ENCODE measurements around the gene PLEKHA8. TPM values are rescaled to one million over a fixed set of nuclear protein-coding genes. Genes with fewer than 3 reads are reported as not detected.
A peak's percentile ranks its signal among the peaks of the same experiment; 100 is the strongest.
"Not testable (repeated sequence)": the region's sequence is repeated elsewhere in the genome, so short reads cannot be mapped to it uniquely, and the experiment has no call there.

The PLEKHA8 gene
- polyA plus RNA-seq, 1 donor: 21.2 TPM

- DNase-seq: peak; percentile 51
Observed at GRCh38 chr7:30062587-30062986, 34.4 kb downstream of the PLEKHA8 start.

GRCh38 chr7:30065746-30066145 is 37.5 kb downstream of the PLEKHA8 start:
- DNase-seq: no peak

- no peak for DNase-seq
Observed at GRCh38 chr7:30066687-30067086, 38.5 kb downstream of the PLEKHA8 start.

GRCh38 chr7:30068117-30068516 is 39.9 kb downstream of the PLEKHA8 start:
- no peak for DNase-seq

- DNase-seq: no peak
Observed at GRCh38 chr7:30069096-30069867, 41.1 kb downstream of the PLEKHA8 start.

DNA sequence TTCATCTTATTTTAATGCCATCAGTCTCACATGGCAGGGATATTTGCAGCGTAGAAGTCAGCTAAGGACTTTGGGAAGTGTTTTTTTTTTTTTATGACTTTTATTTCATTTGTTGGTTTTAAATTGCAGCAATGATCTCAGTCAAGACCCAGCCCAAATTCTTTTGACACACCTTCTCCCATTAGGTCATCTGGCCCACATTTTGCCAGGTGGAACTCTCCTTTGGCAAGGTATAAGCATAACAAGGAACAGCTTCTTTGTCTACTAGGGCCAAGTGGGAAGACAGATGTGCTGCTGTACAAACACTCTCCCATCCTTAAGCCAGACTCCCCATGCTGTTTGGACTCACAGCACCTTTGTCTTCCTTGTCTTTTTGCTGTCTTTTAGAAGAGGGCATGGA is 41.8 kb downstream of the PLEKHA8 start:
- DNase-seq: no peak

DNA sequence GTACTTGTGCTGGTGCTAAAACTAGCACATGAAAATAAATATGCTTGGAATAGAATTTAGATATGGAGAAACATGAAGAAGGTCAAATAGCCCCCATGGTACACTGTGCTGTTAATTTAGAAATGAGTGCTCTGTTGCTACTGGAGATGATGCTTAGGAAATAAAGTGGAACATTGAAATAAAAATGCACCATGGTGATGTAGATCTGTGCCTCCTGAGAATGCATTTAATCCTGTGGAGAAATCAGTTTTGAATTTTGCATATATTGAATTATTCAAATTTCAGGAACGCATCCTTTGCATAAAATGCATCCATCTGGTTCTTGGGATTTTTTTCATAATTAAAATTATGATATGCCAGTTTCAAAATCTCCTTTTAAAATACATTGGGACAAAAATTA is 44.5 kb downstream of the PLEKHA8 start:
- DNase-seq: no peak

GRCh38 chr7:30074422-30075030 is 46.3 kb downstream of the PLEKHA8 start:
- peak; percentile 21 for DNase-seq

- no peak for DNase-seq
Observed at GRCh38 chr7:30076411-30076810, 48.2 kb downstream of the PLEKHA8 start.

- no peak for DNase-seq
Observed at GRCh38 chr7:30078280-30078679, 50.1 kb downstream of the PLEKHA8 start.

- DNase-seq: no peak
Observed at GRCh38 chr7:30079880-30080279, 51.7 kb downstream of the PLEKHA8 start.

DNA sequence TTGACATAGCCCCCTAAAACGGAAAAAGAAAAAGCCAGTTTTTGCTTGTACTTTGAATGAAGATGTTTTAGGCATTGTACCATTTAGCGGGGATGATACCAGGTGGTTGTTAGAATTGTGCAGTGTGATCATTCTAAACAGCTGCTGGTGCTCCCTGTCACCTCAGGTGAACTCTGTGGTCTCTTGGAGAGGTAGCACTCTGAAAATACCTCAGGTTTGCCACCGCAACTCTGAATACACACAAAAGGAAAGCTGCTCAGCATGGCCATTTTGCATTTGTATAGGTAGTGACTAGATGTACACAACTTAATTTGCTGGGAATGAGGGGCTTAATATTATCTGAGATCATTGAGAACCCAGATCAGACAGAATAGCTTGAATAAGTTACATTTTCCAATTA is 52.6 kb downstream of the PLEKHA8 start:
- no peak for DNase-seq

- no peak for DNase-seq
Observed at GRCh38 chr7:30082686-30083085, 54.5 kb downstream of the PLEKHA8 start.

DNA sequence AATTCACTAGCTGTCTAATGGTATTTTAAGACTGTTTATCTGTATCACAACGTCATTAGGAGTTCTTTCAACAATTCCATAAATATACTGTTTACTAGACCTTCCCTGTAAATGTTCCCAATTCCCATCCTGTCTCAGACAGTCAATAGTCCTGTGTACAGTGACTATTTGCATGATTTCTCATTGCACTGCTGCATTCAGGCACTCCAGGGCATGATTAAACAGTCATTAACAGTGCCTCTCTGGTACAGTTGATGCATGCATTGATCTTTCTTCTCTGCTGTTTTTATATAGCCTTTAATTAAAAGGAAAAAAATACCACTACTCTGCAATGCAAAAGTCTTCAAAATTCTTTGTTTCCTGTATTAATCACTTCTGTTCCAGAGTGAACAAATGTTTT is 55.1 kb downstream of the PLEKHA8 start:
- DNase-seq: no peak

DNA sequence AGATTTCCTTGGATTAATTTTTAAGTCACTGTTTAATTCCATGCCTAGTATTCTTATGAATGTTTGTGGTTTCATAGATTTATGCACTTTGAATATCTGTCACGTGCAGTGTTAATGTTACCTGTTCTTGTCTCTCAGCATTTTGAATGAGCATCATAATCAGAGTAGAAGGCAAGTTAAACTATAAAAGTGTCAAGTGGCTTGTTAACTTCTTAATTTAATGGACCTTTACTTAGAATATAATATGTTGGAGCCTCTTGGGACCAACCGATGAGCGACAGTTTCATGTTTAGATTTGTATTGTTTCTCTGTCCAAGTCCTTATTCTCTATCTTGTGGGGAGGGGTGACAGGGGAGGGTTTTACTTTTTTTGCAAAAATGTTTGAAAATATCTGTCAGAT is 56.0 kb downstream of the PLEKHA8 start:
- DNase-seq: peak; percentile 25

DNA sequence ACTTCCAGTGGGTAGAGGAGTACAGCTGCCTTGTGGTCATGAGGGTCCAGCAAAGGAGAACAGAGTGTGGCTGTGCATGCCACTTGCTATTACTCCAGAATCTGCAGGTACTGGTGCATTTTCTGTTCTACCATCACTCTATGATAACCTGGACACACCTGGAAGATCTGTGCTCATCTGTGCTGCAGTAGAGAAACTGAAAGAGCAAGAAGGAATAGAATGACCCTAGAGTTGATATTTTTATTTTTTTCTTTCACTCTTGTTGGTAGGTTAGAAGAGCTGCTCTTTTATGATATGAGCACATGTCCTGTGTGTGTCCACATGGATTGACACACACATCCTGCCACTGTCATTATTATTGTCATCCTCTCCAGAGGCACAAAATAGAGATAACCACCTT is 58.3 kb downstream of the PLEKHA8 start:
- no peak for DNase-seq

- no peak for DNase-seq
Observed at GRCh38 chr7:30087371-30087770, 59.2 kb downstream of the PLEKHA8 start.

GRCh38 chr7:30088362-30088761 is 60.1 kb downstream of the PLEKHA8 start:
- no peak for DNase-seq

GRCh38 chr7:30090111-30090510 is 61.9 kb downstream of the PLEKHA8 start:
- no peak for DNase-seq

- no peak for DNase-seq
Observed at GRCh38 chr7:30091491-30091912, 63.3 kb downstream of the PLEKHA8 start.

- no peak for DNase-seq
Observed at GRCh38 chr7:30091987-30092386, 63.8 kb downstream of the PLEKHA8 start.

GRCh38 chr7:30093420-30093952 is 65.3 kb downstream of the PLEKHA8 start:
- no peak for DNase-seq

DNA sequence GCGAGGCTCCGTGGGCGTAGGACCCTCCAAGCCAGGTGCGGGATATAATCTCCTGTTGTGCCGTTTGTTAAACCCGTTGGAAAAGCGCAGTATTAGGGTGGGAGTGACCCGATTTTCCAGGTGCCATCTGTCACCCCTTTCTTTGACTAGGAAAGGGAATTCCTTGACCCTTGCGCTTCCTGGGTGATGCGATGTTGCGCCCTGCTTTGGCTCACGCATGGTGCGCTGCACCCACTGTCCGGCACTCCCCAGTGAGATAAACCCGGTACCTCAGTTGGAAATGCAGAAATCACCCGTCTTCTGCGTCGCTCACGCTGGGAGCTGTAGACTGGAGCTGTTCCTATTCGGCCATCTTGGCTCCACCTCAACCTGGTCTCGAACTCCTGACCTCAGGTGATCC is 70.4 kb downstream of the PLEKHA8 start:
- not testable (repeated sequence) for DNase-seq

- DNase-seq: no peak
Observed at GRCh38 chr7:30102281-30102680, 74.1 kb downstream of the PLEKHA8 start.
